Activated T-cell treated with anti-CD3 and anti-CD28 coated beads, Interleukin-2, amount 50 U/mL, for 4 hours (primary cell): ENCODE data around the gene ASB9. TPM values are rescaled to one million over a fixed set of nuclear protein-coding genes. Genes with fewer than 3 reads are reported as not detected.
"Not testable (repeated sequence)": the region's sequence is repeated elsewhere in the genome, so short reads cannot be mapped to it uniquely, and the experiment has no call there.

Source experiments
- ATAC-seq, 2 donors: fragments of 200-7000 bp; cut with Tn5 transposase; one replicate each; pipeline ENCODE4 v1.10.0; 2021
- DNase-seq: peaks from one replicate; pipeline ENCODE4 v3.0.0-alpha.2; 2020
- H3K27me3 Mint-ChIP-seq: one replicate; pipeline ENCODE4 v1.8.0; 2021; ENCODE audit warnings: low read depth, mixed read lengths
- H3K36me3 Mint-ChIP-seq: one replicate; pipeline ENCODE4 v1.8.0; 2022; ENCODE audit warnings: mixed read lengths; ENCODE audit not compliant: insufficient read depth
- H3K4me1 Mint-ChIP-seq: one replicate; pipeline ENCODE4 v1.8.0; 2021; ENCODE audit warnings: low read depth, mixed read lengths
- H3K4me3 Mint-ChIP-seq: one replicate; pipeline ENCODE4 v1.8.0; 2021; ENCODE audit warnings: mild to moderate bottlenecking, moderate library complexity, mixed read lengths
- H3K9me3 Mint-ChIP-seq: one replicate; pipeline ENCODE4 v1.8.0; 2021; ENCODE audit warnings: mixed read lengths
- total RNA-seq, 3 donors: library from RNA; stranded (reverse); gene quantifications; one replicate each; pipeline ENCODE4 v1.2.1, GENCODE V29; 2021

ASB9 gene
- total RNA-seq, result under 1 TPM in 1 of 3 donors, not detected in 2; 0.27 TPM

DNA sequence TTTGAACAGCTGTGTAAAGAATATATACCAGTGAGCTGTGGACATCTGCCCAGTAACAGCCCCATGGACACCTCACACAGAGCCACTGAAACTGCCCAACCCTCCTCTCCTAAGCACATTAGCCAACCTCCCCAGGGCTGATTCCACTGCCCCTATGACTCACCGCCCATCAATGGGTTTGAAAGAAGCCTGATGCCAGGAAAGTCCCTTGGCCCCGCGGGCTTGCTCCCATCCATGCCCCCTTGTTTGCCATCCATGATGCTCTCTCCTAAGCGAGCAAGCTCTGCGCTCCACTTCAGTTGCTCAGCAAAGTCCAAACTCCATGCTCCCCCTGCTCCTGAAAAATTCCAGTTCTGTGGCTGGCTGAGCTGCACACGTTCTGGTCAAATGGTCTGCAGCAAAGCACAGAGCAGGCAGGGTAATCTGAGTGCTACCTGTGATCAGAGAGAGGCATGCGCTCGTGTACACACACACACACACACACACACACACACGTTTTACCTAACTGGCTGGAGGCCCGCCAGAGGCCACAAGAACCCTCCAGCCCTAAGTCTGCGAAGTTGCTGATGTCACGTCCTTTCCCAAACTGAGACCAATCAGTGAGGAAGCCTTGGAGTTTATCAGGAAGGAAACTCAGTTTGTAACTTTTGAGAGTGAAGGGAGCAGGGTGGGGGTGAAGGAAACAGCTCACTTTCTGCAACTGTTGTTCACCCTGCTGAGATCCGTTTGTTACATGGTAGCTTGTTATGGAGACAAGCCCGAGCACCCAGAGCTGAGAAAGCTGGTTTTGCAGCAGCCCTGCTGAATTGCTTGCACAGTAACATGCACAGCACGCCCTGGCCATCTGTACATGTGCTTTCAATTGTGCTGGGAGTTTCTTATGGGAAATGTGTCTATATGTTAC lies at the start of gene ASB9:
ASB9 (minus strand) TSS at position 466 of the 904 bp plus-strand sequence; CDS start at position 257, 209 bp downstream.
- DNase-seq (no peak), ATAC-seq (peak in 1 of 2 donors; percentile 53)
- Mint-ChIP-seq H3K27me3 (peaks cover 3% of the 10 kb centered on the region), H3K9me3 (no peaks in the 10 kb centered on the region), H3K36me3 (no peaks in the 10 kb centered on the region), H3K4me3 (peak within 1 kb of the TSS; percentile 62), H3K4me1 (peaks cover 11% of the 10 kb centered on the region)

- no peak for ATAC-seq
- no peaks in the 10 kb centered on the region for H3K4me1 Mint-ChIP-seq
- H3K9me3 Mint-ChIP-seq, result no peaks in the 10 kb centered on the region
- H3K4me3 Mint-ChIP-seq, result no peak overlapping the region
- DNase-seq, result no peak
- H3K36me3 Mint-ChIP-seq, result peaks cover 24% of the 10 kb centered on the region
- no peaks in the 10 kb centered on the region for H3K27me3 Mint-ChIP-seq
These were observed 49.2 kb upstream of the ASB9 start for GRCh38 chrX:15319075-15319474.

DNA sequence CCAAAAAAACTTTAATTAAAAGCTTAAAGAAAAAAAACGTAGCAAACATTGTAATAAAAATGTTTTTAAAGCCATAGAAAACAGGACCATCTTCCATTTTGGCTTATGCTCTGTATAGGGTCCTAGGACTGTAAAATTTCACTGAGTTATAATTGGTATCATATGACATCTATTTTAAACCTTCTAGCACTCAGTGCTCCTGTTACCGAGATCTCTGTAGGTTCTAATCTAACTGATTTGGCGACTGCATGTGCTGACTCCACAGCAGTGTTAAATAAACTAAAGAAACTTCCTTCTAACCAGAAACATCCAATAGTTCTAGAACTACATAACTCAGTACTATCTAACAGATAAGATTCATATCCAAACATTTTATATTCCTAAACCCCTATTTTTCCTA lies 45.6 kb upstream of the ASB9 start, which contains the start of gene ASB11:
ASB11 (minus strand) TSS at position 132 of the 400 bp plus-strand sequence; CDS start at position 97, 35 bp downstream.
- Mint-ChIP-seq H3K4me3 (no peak within 1 kb of the TSS), H3K27me3 (no peaks in the 10 kb centered on the region), H3K9me3 (no peaks in the 10 kb centered on the region), H3K36me3 (peaks cover 7% of the 10 kb centered on the region), H3K4me1 (no peaks in the 10 kb centered on the region)
- DNase-seq (no peak), ATAC-seq (no peak)

DNA sequence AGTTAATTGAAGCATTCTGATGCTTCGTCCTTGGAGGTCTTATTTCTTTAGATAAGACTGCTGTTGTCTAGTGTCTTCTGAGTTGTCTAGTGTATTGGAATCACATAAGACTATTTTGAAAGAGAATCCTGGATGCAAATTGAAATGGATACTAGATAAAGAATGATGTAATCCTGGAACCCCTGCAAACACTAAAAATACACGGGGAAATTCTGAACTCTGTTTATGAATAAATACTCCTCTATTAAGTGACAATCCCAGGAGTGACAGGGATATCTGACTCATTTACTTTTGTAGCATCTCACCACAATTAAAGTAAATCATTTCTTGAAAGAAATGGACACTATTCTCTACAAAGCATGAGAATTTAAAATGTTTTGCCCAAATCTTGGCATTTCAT lies 44.6 kb upstream of the ASB9 start:
- no peak for DNase-seq
- H3K4me1 Mint-ChIP-seq, result no peaks in the 10 kb centered on the region
- H3K36me3 Mint-ChIP-seq, result peaks cover 3% of the 10 kb centered on the region
- no peaks in the 10 kb centered on the region for H3K27me3 Mint-ChIP-seq
- H3K9me3 Mint-ChIP-seq, result no peaks in the 10 kb centered on the region
- H3K4me3 Mint-ChIP-seq, result no peak overlapping the region
- ATAC-seq, result no peak

GRCh38 chrX:15311119-15311518 lies 41.2 kb upstream of the ASB9 start:
- H3K4me1 Mint-ChIP-seq, result no peaks in the 10 kb centered on the region
- H3K4me3 Mint-ChIP-seq, result no peak overlapping the region
- no peak for ATAC-seq
- H3K27me3 Mint-ChIP-seq, result no peaks in the 10 kb centered on the region
- H3K36me3 Mint-ChIP-seq, result no peaks in the 10 kb centered on the region
- no peak for DNase-seq
- H3K9me3 Mint-ChIP-seq, result no peaks in the 10 kb centered on the region

- H3K4me3 Mint-ChIP-seq, result no peak overlapping the region
- H3K4me1 Mint-ChIP-seq, result no peaks in the 10 kb centered on the region
- no peak for ATAC-seq
- H3K27me3 Mint-ChIP-seq, result no peaks in the 10 kb centered on the region
- H3K9me3 Mint-ChIP-seq, result no peaks in the 10 kb centered on the region
- no peaks in the 10 kb centered on the region for H3K36me3 Mint-ChIP-seq
- no peak for DNase-seq
These were observed 40.2 kb upstream of the ASB9 start for GRCh38 chrX:15310117-15310516.

DNA sequence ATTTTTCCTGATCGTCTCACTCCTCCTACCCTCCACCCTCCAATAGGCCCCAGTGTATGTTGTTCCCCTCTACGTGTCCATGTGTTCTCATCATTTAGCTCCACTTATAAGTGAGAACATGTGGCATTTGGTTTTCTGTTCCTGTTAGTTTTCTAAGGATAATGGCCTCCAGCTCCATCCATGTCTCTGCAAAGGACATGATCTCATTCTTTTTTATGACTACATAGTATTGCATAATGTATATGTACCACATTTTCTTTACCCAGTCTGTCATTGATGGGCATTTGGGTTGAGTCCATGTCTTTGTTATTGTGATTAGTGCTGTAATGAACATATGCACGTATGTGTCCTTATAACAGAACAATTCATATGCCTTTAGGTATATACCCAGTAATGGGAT lies 36.0 kb upstream of the ASB9 start:
- not testable (repeated sequence) for H3K36me3 Mint-ChIP-seq, ATAC-seq, H3K4me3 Mint-ChIP-seq, H3K9me3 Mint-ChIP-seq, H3K27me3 Mint-ChIP-seq, DNase-seq, H3K4me1 Mint-ChIP-seq

- no peaks in the 10 kb centered on the region for H3K9me3 Mint-ChIP-seq
- H3K36me3 Mint-ChIP-seq, result no peaks in the 10 kb centered on the region
- no peak for DNase-seq
- peaks cover 1% of the 10 kb centered on the region for H3K4me1 Mint-ChIP-seq
- no peaks in the 10 kb centered on the region for H3K27me3 Mint-ChIP-seq
- peak; percentile 27 to 54 for ATAC-seq
- no peak overlapping the region for H3K4me3 Mint-ChIP-seq
These were observed 32.0 kb upstream of the ASB9 start for GRCh38 chrX:15301924-15302323.

DNA sequence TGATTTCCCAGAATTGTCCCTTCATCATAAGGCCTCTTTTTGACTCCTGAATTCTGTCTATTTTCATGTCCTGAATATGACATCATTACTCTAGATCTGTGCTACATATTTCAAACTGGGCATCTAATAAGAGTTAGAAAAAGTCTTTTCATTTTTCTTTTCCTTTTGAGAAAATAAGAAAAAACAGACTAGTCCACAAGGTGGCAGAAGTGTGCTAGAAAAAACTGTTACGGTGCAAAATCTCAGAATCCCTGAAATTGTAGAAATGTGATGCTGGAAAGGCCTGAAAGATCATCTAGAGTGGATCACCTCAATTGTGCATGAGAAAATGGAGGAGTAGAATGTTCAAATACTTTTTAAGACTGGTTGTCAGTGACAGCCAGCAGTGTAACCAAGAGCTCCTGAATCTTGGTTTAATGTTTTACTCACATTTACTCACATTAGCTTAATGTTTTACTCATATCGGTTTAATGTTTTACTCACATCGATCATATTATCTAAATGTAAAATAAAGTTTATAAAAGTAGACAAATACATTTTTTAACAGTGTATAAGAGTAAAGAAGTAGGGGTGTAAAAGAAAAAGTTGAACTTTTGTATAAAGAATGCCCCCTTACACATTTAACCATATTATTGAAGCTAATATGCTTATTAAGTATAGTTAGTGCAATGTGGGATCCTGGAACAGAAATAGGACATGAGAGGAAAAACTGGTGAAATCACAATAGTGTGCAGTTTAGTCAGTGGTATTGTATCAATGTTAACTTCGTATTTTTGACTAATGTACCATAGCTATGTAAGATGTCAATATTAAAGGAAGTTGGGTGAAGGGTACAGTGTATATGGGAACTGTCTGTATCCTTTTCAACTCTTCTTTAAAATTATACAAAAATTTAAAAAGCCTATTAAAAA lies 30.3 kb upstream of the ASB9 start:
- peaks cover 1% of the 10 kb centered on the region for H3K4me1 Mint-ChIP-seq
- H3K36me3 Mint-ChIP-seq, result no peaks in the 10 kb centered on the region
- H3K9me3 Mint-ChIP-seq, result no peaks in the 10 kb centered on the region
- DNase-seq, result no peak
- no peak overlapping the region for H3K4me3 Mint-ChIP-seq
- no peaks in the 10 kb centered on the region for H3K27me3 Mint-ChIP-seq
- ATAC-seq, result no peak

- Mint-ChIP-seq H3K4me3 (no peak overlapping the region), H3K4me1 (peaks cover 1% of the 10 kb centered on the region), H3K9me3 (no peaks in the 10 kb centered on the region), H3K27me3 (no peaks in the 10 kb centered on the region), H3K36me3 (no peaks in the 10 kb centered on the region)
- no peak for ATAC-seq
- no peak for DNase-seq
These were observed 28.9 kb upstream of the ASB9 start for GRCh38 chrX:15298780-15299179.

- DNase-seq, result no peak
- Mint-ChIP-seq H3K9me3 (no peaks in the 10 kb centered on the region), H3K27me3 (no peaks in the 10 kb centered on the region), H3K36me3 (no peaks in the 10 kb centered on the region), H3K4me3 (no peak overlapping the region), H3K4me1 (peaks cover 1% of the 10 kb centered on the region)
- ATAC-seq, result no peak
These were observed 28.3 kb upstream of the ASB9 start for GRCh38 chrX:15298201-15298600.

DNA sequence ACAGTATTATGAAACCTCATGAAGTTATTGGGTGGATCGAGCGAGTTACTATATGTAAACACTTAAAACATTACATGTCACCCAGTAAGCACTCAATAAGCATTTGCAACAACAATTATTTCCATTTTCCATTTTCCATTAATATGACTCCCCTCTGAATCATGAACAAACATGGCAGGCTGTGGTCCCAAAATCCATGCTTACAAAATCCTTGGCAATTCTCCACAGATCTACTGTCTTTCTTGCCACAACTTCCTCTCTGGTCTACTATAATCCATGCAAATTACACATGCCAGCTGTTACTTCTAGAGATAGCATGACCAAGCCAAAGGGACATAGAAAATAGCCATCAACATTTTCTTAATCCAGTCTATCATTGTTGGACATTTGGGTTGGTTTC lies 23.6 kb upstream of the ASB9 start:
- no peaks in the 10 kb centered on the region for H3K4me1 Mint-ChIP-seq
- no peaks in the 10 kb centered on the region for H3K36me3 Mint-ChIP-seq
- no peak for DNase-seq
- no peak for ATAC-seq
- no peaks in the 10 kb centered on the region for H3K27me3 Mint-ChIP-seq
- no peak overlapping the region for H3K4me3 Mint-ChIP-seq
- H3K9me3 Mint-ChIP-seq, result no peaks in the 10 kb centered on the region

DNA sequence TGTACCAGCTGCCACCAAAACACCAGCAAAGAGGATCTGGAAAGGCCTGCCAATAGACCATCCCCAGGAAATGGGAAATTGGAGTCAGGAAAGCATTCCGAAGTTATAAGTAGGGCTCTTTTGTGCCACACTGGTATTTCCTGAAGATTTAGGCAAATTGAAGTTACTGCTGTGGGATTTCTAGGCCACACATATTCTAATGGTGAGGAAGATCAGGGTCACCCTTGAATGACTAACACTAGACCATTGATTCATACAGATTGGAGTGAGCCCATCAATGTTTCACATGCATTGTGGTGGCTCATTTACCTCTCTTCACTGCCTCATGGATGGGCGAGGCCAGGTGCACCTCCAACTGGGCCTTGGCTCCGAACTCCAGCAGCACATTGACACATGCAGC lies 23.0 kb upstream of the ASB9 start:
- H3K27me3 Mint-ChIP-seq, result no peaks in the 10 kb centered on the region
- no peak for DNase-seq
- H3K36me3 Mint-ChIP-seq, result no peaks in the 10 kb centered on the region

GRCh38 chrX:15277604-15278003 lies 7.7 kb upstream of the ASB9 start:
- no peak overlapping the region for H3K4me3 Mint-ChIP-seq

More for the DNA sequence above, 23.0 kb upstream of the ASB9 start:
- Mint-ChIP-seq H3K4me1 (no peaks in the 10 kb centered on the region), H3K9me3 (no peaks in the 10 kb centered on the region), H3K4me3 (no peak overlapping the region)
- no peak for ATAC-seq

More at GRCh38 chrX:15277604-15278003, 7.7 kb upstream of the ASB9 start:
- DNase-seq, result no peak
- ATAC-seq, result no peak
- Mint-ChIP-seq H3K9me3 (no peaks in the 10 kb centered on the region), H3K4me1 (no peaks in the 10 kb centered on the region), H3K36me3 (no peaks in the 10 kb centered on the region), H3K27me3 (peaks cover 4% of the 10 kb centered on the region)
